ENCODE measurements around the gene SNTN. TPM values are rescaled to one million over a fixed set of nuclear protein-coding genes. Genes with fewer than 3 reads are reported as not detected.
"Not testable (repeated sequence)": the region's sequence is repeated elsewhere in the genome, so short reads cannot be mapped to it uniquely, and the experiment has no call there.

SNTN gene
- total RNA-seq, 2 experiments from 2014 or later, result not detected

DNA sequence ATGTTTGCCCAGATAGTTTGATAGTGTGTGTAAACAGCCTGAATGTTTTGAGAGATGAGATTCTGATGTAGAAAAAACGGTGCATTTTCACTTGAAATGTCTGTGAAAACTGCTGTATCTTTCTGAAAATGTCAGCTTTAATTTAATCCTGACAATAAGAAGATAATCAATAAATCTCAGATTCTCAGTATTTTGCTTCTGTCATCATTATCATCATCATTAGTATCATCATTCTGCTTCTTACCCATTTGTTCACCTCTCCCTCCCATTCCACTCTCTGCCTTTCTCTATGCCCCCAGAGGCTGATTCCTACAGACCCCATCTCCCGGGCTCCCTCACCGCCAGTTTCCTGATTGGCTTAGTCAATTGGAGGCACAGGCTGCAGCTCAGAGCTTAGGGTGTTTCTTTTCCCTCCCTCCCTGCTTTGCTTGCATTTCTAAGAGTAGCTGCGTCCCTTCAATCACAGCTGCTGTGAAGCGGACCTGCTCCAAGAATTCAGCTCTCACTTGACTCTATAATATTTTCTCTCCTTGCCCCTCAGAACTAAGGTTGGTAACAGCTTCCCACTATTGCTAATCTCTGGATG lies 8.2 kb upstream of the SNTN start:
- H3K9me3 Mint-ChIP-seq, result peaks cover 5% of the 10 kb centered on the region
- no peak overlapping the region for H3K4me3 Mint-ChIP-seq
- Histone ChIP-seq H3K36me3 (ENCODE audit: insufficient read depth, low read length) (no peaks in the 10 kb centered on the region), H3K27ac (ENCODE audit: low read depth in 1 of 2, low read length in 2 of 2) (no peak overlapping the region), H3K4me1 (ENCODE audit: insufficient read depth, low read length) (no peaks in the 10 kb centered on the region), H3K4me3 (ENCODE audit: low read length) (no peak overlapping the region), H3K27me3 (ENCODE audit: control insufficient read depth in 1 of 2, insufficient read depth in 2 of 2, low read length in 2 of 2) (no peaks in the 10 kb centered on the region), H3K9me3 (ENCODE audit: control insufficient read depth in 1 of 2, insufficient read depth in 1 of 2, low read length in 2 of 2) (peaks cover 0 to 6% of the 10 kb centered on the region in 2 experiments)
- H3K27ac Mint-ChIP-seq, result no peak overlapping the region
- H3K27me3 Mint-ChIP-seq, result peaks cover 14% of the 10 kb centered on the region
- intact Hi-C loops (cut with DNase I, micrococcal nuclease), result no loop called here
- DNase-seq (no peak), ATAC-seq (ENCODE audit: poor library complexity) (no peak)
- no peak for TF ChIP-seq CTCF (IDR thresholded peaks at IDR 0.05)
- no peaks in the 10 kb centered on the region for H3K36me3 Mint-ChIP-seq (ENCODE audit: low read depth)
- ChIA-PET POLR2A (no interaction called here), CTCF (no interaction called here)
- H3K4me1 Mint-ChIP-seq (ENCODE audit: low read depth), result no peaks in the 10 kb centered on the region

- H3K4me3 ChIP-seq (ENCODE audit: low read length); DNase-seq; H3K9me3 Mint-ChIP-seq; intact Hi-C loops (cut with DNase I, micrococcal nuclease); H3K4me1 Mint-ChIP-seq (ENCODE audit: low read depth); H3K9me3 ChIP-seq (ENCODE audit: control insufficient read depth in 1 of 2, insufficient read depth in 1 of 2, low read length in 2 of 2); CTCF ChIA-PET; H3K27me3 ChIP-seq (ENCODE audit: control insufficient read depth in 1 of 2, insufficient read depth in 2 of 2, low read length in 2 of 2); H3K27ac Mint-ChIP-seq; H3K36me3 ChIP-seq (ENCODE audit: insufficient read depth, low read length); ATAC-seq (ENCODE audit: poor library complexity); H3K27ac ChIP-seq (ENCODE audit: low read depth in 1 of 2, low read length in 2 of 2); H3K4me1 ChIP-seq (ENCODE audit: insufficient read depth, low read length); H3K36me3 Mint-ChIP-seq (ENCODE audit: low read depth); POLR2A ChIA-PET; H3K4me3 Mint-ChIP-seq: not testable (repeated sequence)
- peaks cover 14% of the 10 kb centered on the region for H3K27me3 Mint-ChIP-seq
Measured at GRCh38 chr3:63644928-63645781, 7.3 kb upstream of the SNTN start.

DNA sequence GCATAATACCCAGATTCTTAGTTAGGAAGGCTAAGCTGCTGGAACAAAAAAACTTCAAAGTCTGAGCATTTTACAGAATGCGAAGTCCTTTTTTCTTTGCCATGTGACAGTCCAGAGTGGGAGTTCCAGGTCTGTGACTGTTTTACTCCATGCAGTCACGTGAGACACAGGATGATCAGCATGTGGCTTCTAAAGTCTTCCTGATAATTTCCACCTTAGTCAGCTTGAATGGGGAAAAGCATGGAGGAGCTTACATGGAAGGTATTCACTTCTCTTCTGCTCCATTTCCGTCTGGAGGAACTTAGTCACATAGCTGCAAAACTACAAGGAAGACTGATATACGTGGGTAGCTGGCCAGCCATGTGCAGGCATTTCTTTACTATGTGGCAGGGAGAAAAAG lies 1.7 kb downstream of the SNTN start:
- Mint-ChIP-seq H3K4me3 (no peak overlapping the region), H3K27ac (no peak overlapping the region), H3K27me3 (no peaks in the 10 kb centered on the region), H3K9me3 (no peaks in the 10 kb centered on the region), H3K4me1 (ENCODE audit: low read depth) (no peaks in the 10 kb centered on the region), H3K36me3 (ENCODE audit: low read depth) (no peaks in the 10 kb centered on the region)
- H3K4me1 ChIP-seq (ENCODE audit: insufficient read depth, low read length), result no peaks in the 10 kb centered on the region
- DNase-seq (no peak), ATAC-seq (ENCODE audit: poor library complexity) (no peak)
- no peak for TF ChIP-seq CTCF (IDR thresholded peaks at IDR 0.05)
- no peak overlapping the region for H3K27ac ChIP-seq (ENCODE audit: low read depth in 1 of 2, low read length in 2 of 2)
- H3K36me3 ChIP-seq (ENCODE audit: insufficient read depth, low read length), result no peaks in the 10 kb centered on the region
- no peaks in the 10 kb centered on the region for H3K27me3 ChIP-seq (ENCODE audit: control insufficient read depth in 1 of 2, insufficient read depth in 2 of 2, low read length in 2 of 2)
- POLR2A ChIA-PET, result no interaction called here
- intact Hi-C loops (cut with DNase I, micrococcal nuclease), result no loop called here
- CTCF ChIA-PET, result no interaction called here
- no peak overlapping the region for H3K4me3 ChIP-seq (ENCODE audit: low read length)
- no peaks in the 10 kb centered on the region for H3K9me3 ChIP-seq (ENCODE audit: control insufficient read depth in 1 of 2, insufficient read depth in 1 of 2, low read length in 2 of 2)

All from CD4-positive, alpha-beta T cell (primary cell).